HG03066 (cell line): ENCODE data around the gene LINGO3.

Experiments used
- ATAC-seq: cut with Tn5 transposase; IDR thresholded peaks from one replicate; pipeline ENCODE4 v1.9.1; 2021; ENCODE audit warnings: low read depth; ENCODE audit not compliant: unreplicated experiment

Gene LINGO3

DNA sequence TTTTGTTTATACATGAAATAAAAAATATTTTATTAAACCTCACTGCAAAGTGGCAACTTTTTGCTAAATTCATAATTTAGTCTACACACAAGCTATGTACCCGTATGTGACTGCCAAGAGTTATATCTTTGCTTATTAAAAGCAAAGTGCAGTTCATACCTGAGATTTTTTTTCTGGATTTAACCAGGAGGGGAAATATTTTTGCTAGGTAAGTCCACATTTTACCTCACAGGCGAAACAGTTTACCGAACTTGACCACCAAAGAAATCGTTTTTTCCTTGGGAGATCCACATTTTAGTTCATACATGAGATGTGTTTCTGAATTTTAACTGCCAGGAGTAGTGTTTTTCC lies 39.5 kb downstream of the LINGO3 start:
- no peak for ATAC-seq

DNA sequence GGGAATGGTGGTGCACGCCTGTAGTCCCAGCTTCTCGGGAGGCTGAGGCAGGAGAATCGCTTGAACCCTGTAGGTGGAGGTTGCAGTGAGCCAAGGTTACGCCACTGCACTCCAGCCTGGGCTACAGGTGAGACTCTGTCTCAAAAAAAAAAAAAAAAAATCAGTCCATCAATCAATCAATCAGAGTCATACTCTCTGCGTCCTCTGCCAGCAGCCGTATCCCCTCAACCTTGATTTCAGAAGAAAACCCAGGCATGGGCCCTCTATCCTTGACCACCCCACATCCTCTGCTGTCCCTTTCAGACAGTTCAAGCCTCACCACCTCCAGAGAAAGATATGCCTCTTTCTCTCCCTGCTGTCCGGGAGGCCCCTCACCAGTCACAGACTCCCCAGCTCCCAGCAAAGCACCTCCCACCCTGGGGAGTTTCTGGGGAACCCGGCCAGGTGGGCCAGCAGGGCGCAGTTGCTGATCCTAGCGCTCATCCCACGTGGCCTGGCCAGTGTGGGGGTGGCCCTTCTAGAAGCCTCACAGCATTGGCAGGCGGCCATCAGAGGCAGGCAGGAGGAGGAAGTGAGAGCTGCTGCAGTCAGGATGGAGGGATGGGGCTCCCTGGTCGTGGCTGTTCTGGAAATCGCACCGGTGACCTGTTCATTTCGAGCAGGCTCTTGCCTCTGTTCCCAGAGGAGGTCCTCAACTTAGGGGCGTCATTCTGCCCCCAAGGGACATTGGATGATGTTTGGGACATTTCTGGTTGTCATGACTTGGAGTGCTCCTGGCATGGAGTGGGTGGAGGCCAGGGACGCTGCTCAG lies 41.6 kb downstream of the LINGO3 start:
- no peak for ATAC-seq

DNA sequence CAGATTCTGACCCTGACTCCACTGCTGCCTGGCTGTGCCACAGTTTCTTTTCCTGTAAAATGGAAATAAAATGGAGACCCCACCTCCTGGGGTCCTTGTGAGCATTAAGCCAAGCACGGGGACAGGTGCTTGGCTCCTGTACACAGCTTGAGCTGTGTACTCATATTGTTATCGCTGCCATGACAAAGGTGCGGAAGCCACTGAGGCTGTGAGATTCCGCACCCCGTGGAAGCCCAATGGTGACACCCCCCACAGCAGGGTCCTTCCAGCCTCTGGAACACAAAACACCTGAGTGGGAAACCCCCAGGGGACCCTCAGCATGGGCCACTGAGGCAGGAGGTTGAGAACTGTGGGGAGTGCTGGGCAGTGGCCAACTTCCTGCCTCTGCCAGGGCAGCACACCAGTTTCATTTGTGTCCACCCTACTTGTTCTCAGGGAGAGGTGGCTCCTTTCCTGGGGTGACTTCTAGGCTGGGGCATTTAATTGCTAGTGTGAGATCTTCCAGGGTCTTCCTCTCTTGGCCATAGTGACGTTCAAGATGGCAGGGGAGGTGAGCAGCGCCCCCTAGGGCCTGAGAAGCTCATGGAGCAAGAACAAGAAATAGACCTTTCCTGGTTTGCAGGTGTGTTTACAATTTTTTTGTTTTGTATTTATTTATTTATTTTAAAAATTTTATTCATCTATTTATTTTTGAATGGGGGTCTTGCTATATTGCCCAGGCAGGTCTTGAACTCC lies 46.3 kb downstream of the LINGO3 start:
- ATAC-seq: no peak

GRCh38 chr19:2260341-2260805 lies 47.6 kb downstream of the LINGO3 start:
- ATAC-seq: no peak

GRCh38 chr19:2259336-2259735 lies 48.6 kb downstream of the LINGO3 start:
- no peak for ATAC-seq
